Tibial nerve (tissue), 4 donors: ENCODE results near the gene CLPTM1. TPM values are rescaled to one million over a fixed set of nuclear protein-coding genes. Genes with fewer than 3 reads are reported as not detected.
"Not testable (repeated sequence)": the region's sequence is repeated elsewhere in the genome, so short reads cannot be mapped to it uniquely, and the experiment has no call there.

ENCODE experiments used
- DNase-seq, 2 donors: peaks; one replicate each; pipeline ENCODE4 v3.0.0-alpha.2; 2019; ENCODE audit warnings: low spot score in 2 of 2
- H3K27ac ChIP-seq, 4 donors: fragments of 200-600 bp; sonication (generic) in 3 of 4; one replicate each; pipeline ENCODE4 v1.5.1; 2017 to 2019; ENCODE audit warnings: mild to moderate bottlenecking in 1 of 4
- H3K27me3 ChIP-seq, 2 donors: fragments of 200-600 bp; sonication (generic) in 1 of 2; one replicate each; pipeline versions ENCODE4 v1.5.1 to v1.6.0; 2017 to 2019
- H3K36me3 ChIP-seq, 3 donors: fragments of 200-600 bp; sonication (generic); one replicate each; pipeline ENCODE4 v1.5.1; 2018 to 2019
- H3K4me1 ChIP-seq, 4 donors: fragments of 200-600 bp; sonication (generic) in 3 of 4; one replicate each; pipeline ENCODE4 v1.5.1; 2017 to 2019
- H3K4me3 ChIP-seq, 4 donors: fragments of 200-600 bp; sonication (generic) in 3 of 4; one replicate each; pipeline ENCODE4 v1.5.1; 2017 to 2019; ENCODE audit warnings: mild to moderate bottlenecking in 1 of 4, moderate library complexity in 1 of 4
- H3K9me3 ChIP-seq, 4 donors: fragments of 200-600 bp; sonication (generic) in 3 of 4; one replicate each; pipeline ENCODE4 v1.5.1; 2017 to 2019
- CTCF ChIP-seq, 5 experiments: fragments of 200-600 bp in 3 of 5; fragments of 450-650 bp in 2 of 5; sonication (generic) in 3 of 5; IDR thresholded peaks; one replicate each; pipeline ENCODE4 v1.5.1; 2016 to 2019; ENCODE audit warnings: antibody characterized with exemption in 5 of 5, mild to moderate bottlenecking in 3 of 5, moderate library complexity in 2 of 5
- EP300 ChIP-seq, 2 donors: sonication (generic); formaldehyde crosslinking; IDR thresholded peaks; one replicate each; pipeline ENCODE4 v1.6.1; 2017; ENCODE audit warnings: antibody characterized with exemption in 2 of 2, mild to moderate bottlenecking in 1 of 2
- POLR2A ChIP-seq, 2 donors: fragments of 450-650 bp; IDR thresholded peaks; one replicate each; pipeline ENCODE4 v1.6.1; 2017; ENCODE audit warnings: antibody characterized with exemption in 2 of 2, mild to moderate bottlenecking in 2 of 2, moderate library complexity in 2 of 2
- WGBS, 2 donors: methylation state at CpG; one replicate each; pipeline ENCODE4 v1.1.5; 2018; 5-methylcytosine and 5-hydroxymethylcytosine counted together
- total RNA-seq, 4 donors: library from RNA; depleted of rRNA; stranded (reverse); fragments of >200 nt; gene quantifications; one replicate each; pipeline ENCODE4 v1.1.0, GENCODE V29; 2016

CLPTM1 gene
- total RNA-seq, 4 donors from 2014 or later = 52.3 to 89.4 (median 74.5) TPM

GRCh38 chr19:44960906-44961728 is 5.9 kb downstream of the CLPTM1 start:
- H3K36me3 ChIP-seq = peaks cover 2 to 63% (median 4%) of the 10 kb centered on the region in 3 donors
- TF ChIP-seq EP300 (IDR thresholded peaks at IDR 0.05) (no peak), POLR2A (IDR thresholded peaks at IDR 0.05) (no peak), CTCF (IDR thresholded peaks at IDR 0.05) (no peak)

GRCh38 chr19:44961821-44962220 is 6.6 kb downstream of the CLPTM1 start:
- 90 to 95% methylated on average over 8 of the region's 8 CpGs for WGBS, 2 donors
- H3K9me3 ChIP-seq = no peaks in the 10 kb centered on the region
- no peak overlapping the region for H3K4me3 ChIP-seq
- no peak for DNase-seq
- no peak for TF ChIP-seq POLR2A (IDR thresholded peaks at IDR 0.05)
- TF ChIP-seq CTCF (IDR thresholded peaks at IDR 0.05) = no peak
- TF ChIP-seq EP300 (IDR thresholded peaks at IDR 0.05) = no peak
- peaks cover 2 to 70% (median 4%) of the 10 kb centered on the region in 3 donors for H3K36me3 ChIP-seq
- H3K4me1 ChIP-seq = peaks cover 0 to 46% (median 9%) of the 10 kb centered on the region in 4 donors
- H3K27me3 ChIP-seq = no peaks in the 10 kb centered on the region
- no peak overlapping the region for H3K27ac ChIP-seq

More at GRCh38 chr19:44960906-44961728, 5.9 kb downstream of the CLPTM1 start:
- Histone ChIP-seq H3K27me3 (no peaks in the 10 kb centered on the region), H3K4me3 (no peak overlapping the region), H3K9me3 (no peaks in the 10 kb centered on the region), H3K4me1 (peaks cover 0 to 53% (median 16%) of the 10 kb centered on the region in 4 donors), H3K27ac (peak overlapping the region in 1 of 4 donors; percentile 34)
- no peak for DNase-seq
- 71 to 79% methylated on average over 8 of the region's 8 CpGs for WGBS, 2 donors

- no peak for DNase-seq
- H3K4me1 ChIP-seq = no peaks in the 10 kb centered on the region
- TF ChIP-seq POLR2A (IDR thresholded peaks at IDR 0.05) (no peak), CTCF (IDR thresholded peaks at IDR 0.05) (no peak), EP300 (IDR thresholded peaks at IDR 0.05) (no peak)
- H3K36me3 ChIP-seq = peaks cover 0 to 79% (median 4%) of the 10 kb centered on the region in 3 donors
- no peaks in the 10 kb centered on the region for H3K9me3 ChIP-seq
- H3K27me3 ChIP-seq = no peaks in the 10 kb centered on the region
- no peak overlapping the region for H3K27ac ChIP-seq
- H3K4me3 ChIP-seq = no peak overlapping the region
- WGBS, 2 donors = 85 to 91% methylated on average over 5 of the region's 5 CpGs
Observed at GRCh38 chr19:44968118-44968517, 12.9 kb downstream of the CLPTM1 start.

- peaks cover 0 to 79% (median 4%) of the 10 kb centered on the region in 3 donors for H3K36me3 ChIP-seq
- TF ChIP-seq EP300 (IDR thresholded peaks at IDR 0.05) (no peak), CTCF (IDR thresholded peaks at IDR 0.05) (no peak), POLR2A (IDR thresholded peaks at IDR 0.05) (no peak)
- no peaks in the 10 kb centered on the region for H3K4me1 ChIP-seq
- no peak for DNase-seq
- 88 to 92% methylated on average over 4 of the region's 4 CpGs for WGBS, 2 donors
- H3K27me3 ChIP-seq = no peaks in the 10 kb centered on the region
- H3K27ac ChIP-seq = no peak overlapping the region
- no peak overlapping the region for H3K4me3 ChIP-seq
- no peaks in the 10 kb centered on the region for H3K9me3 ChIP-seq
Observed at GRCh38 chr19:44968670-44969069, 13.5 kb downstream of the CLPTM1 start.

- TF ChIP-seq EP300 (IDR thresholded peaks at IDR 0.05) (no peak), POLR2A (IDR thresholded peaks at IDR 0.05) (no peak), CTCF (IDR thresholded peaks at IDR 0.05) (no peak)
- no peaks in the 10 kb centered on the region for H3K4me1 ChIP-seq
- WGBS, 2 donors = 96 to 97% methylated on average over 5 of the region's 5 CpGs
Observed at GRCh38 chr19:44969437-44969836, 14.3 kb downstream of the CLPTM1 start.

GRCh38 chr19:44971451-44971850 is 16.3 kb downstream of the CLPTM1 start:
- peaks cover 0 to 79% (median 22%) of the 10 kb centered on the region in 3 donors for H3K36me3 ChIP-seq
- H3K9me3 ChIP-seq, H3K27ac ChIP-seq, H3K4me1 ChIP-seq, H3K27me3 ChIP-seq, DNase-seq, H3K4me3 ChIP-seq: not testable (repeated sequence)
- WGBS, 2 donors = 81 to 87% methylated on average over 6 of the region's 6 CpGs

More at GRCh38 chr19:44969437-44969836, 14.3 kb downstream of the CLPTM1 start:
- Histone ChIP-seq H3K27ac (no peak overlapping the region), H3K27me3 (no peaks in the 10 kb centered on the region), H3K9me3 (no peaks in the 10 kb centered on the region), H3K36me3 (peaks cover 0 to 79% (median 8%) of the 10 kb centered on the region in 3 donors), H3K4me3 (no peak overlapping the region)
- no peak for DNase-seq
